GM12878 (cell line): ENCODE measurements around the gene WFDC9.

Source experiments
- EP300 ChIP-seq, 2 experiments: fragments of 150-350 bp in 1 of 2; IDR thresholded peaks; 2 replicates each; pipeline ENCODE4 v1.6.1; 2011 to 2012; ENCODE audit warnings: low read depth in 2 of 2, low read length in 2 of 2, borderline replicate concordance in 1 of 2, improper control_type of control experiment in 1 of 2, inconsistent platforms in 1 of 2; ENCODE audit not compliant: control insufficient read depth in 1 of 2
- EZH2 ChIP-seq: IDR thresholded peaks from 2 replicates; pipeline ENCODE4 v1.6.1; 2012; ENCODE audit warnings: low read depth, mild to moderate bottlenecking, control low read depth, inconsistent platforms, low read length, borderline replicate concordance; ENCODE audit not compliant: control insufficient read depth
- POLR2A ChIP-seq: IDR thresholded peaks from 2 replicates; pipeline ENCODE4 v1.6.1; 2011; ENCODE audit warnings: low read depth, mild to moderate bottlenecking, low read length
- RFX5 ChIP-seq: IDR thresholded peaks from 2 replicates; pipeline ENCODE4 v1.6.1; 2011; ENCODE audit warnings: low read depth, low read length, improper control_type of control experiment
- TAF1 ChIP-seq: IDR thresholded peaks from 2 replicates; pipeline ENCODE4 v1.6.1; 2011; ENCODE audit warnings: mild to moderate bottlenecking, low read depth, low read length, borderline replicate concordance
- TCF12 ChIP-seq: IDR thresholded peaks from 2 replicates; pipeline ENCODE4 v1.6.1; 2011; ENCODE audit warnings: low read depth, mild to moderate bottlenecking, low read length
- TCF7 ChIP-seq: IDR thresholded peaks from 2 replicates; pipeline ENCODE4 v1.6.1; 2014; ENCODE audit warnings: antibody characterized with exemption, borderline replicate concordance
- ZNF24 ChIP-seq: fragments of 450-650 bp; IDR thresholded peaks from 2 replicates; pipeline ENCODE4 v1.6.1; 2017; ENCODE audit warnings: antibody characterized with exemption, mild to moderate bottlenecking
- TF ChIP-seq, protein P1 (sequence below): IDR thresholded peaks from 2 replicates; pipeline ENCODE4 v1.6.1; 2012; ENCODE audit warnings: low read length, inconsistent platforms
- TF ChIP-seq, protein P2 (sequence below): IDR thresholded peaks from 2 replicates; pipeline ENCODE4 v1.6.1; 2011; ENCODE audit warnings: low read depth, low read length, improper control_type of control experiment, borderline replicate concordance
- TF ChIP-seq, protein P3 (sequence below): fragments of 150-350 bp; IDR thresholded peaks from 2 replicates; pipeline ENCODE4 v1.6.1; 2016; ENCODE audit warnings: low read depth, low read length

DNA sequence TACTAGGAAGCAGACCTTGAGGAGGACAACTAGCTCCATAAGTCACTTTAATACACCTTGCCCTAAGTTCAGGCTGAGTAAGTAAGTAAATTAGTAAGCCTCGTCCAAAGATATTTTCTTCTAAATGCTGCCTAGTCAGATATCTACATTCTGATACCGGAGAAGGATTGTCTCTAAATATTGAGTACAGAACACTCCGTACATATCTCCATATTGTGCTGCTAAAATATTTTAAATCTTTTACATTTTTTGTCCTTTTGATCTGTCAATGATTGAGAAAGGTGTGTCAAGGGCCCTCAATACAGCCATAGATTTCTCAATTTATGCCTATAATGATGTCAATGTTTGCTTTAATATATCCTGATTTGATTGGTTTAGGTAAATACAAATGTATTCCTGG, 55.2 kb downstream of the WFDC9 start:
- TF ChIP-seq TCF12 (no peak), TCF7 (no peak), ZNF24 (no peak), EP300 (IDR thresholded peaks at IDR 0.05; ENCODE audit: borderline replicate concordance in 1 of 2, control insufficient read depth in 1 of 2, low read depth in 2 of 2, low read length in 2 of 2) (no peak), POLR2A (no peak), RFX5 (no peak), EZH2 (no peak), TAF1 (no peak)
- TF ChIP-seq, protein P1, sequence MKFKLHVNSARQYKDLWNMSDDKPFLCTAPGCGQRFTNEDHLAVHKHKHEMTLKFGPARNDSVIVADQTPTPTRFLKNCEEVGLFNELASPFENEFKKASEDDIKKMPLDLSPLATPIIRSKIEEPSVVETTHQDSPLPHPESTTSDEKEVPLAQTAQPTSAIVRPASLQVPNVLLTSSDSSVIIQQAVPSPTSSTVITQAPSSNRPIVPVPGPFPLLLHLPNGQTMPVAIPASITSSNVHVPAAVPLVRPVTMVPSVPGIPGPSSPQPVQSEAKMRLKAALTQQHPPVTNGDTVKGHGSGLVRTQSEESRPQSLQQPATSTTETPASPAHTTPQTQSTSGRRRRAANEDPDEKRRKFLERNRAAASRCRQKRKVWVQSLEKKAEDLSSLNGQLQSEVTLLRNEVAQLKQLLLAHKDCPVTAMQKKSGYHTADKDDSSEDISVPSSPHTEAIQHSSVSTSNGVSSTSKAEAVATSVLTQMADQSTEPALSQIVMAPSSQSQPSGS, result no peak
- TF ChIP-seq, protein P2, sequence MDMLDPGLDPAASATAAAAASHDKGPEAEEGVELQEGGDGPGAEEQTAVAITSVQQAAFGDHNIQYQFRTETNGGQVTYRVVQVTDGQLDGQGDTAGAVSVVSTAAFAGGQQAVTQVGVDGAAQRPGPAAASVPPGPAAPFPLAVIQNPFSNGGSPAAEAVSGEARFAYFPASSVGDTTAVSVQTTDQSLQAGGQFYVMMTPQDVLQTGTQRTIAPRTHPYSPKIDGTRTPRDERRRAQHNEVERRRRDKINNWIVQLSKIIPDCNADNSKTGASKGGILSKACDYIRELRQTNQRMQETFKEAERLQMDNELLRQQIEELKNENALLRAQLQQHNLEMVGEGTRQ, result no peak
- TF ChIP-seq, protein P3, sequence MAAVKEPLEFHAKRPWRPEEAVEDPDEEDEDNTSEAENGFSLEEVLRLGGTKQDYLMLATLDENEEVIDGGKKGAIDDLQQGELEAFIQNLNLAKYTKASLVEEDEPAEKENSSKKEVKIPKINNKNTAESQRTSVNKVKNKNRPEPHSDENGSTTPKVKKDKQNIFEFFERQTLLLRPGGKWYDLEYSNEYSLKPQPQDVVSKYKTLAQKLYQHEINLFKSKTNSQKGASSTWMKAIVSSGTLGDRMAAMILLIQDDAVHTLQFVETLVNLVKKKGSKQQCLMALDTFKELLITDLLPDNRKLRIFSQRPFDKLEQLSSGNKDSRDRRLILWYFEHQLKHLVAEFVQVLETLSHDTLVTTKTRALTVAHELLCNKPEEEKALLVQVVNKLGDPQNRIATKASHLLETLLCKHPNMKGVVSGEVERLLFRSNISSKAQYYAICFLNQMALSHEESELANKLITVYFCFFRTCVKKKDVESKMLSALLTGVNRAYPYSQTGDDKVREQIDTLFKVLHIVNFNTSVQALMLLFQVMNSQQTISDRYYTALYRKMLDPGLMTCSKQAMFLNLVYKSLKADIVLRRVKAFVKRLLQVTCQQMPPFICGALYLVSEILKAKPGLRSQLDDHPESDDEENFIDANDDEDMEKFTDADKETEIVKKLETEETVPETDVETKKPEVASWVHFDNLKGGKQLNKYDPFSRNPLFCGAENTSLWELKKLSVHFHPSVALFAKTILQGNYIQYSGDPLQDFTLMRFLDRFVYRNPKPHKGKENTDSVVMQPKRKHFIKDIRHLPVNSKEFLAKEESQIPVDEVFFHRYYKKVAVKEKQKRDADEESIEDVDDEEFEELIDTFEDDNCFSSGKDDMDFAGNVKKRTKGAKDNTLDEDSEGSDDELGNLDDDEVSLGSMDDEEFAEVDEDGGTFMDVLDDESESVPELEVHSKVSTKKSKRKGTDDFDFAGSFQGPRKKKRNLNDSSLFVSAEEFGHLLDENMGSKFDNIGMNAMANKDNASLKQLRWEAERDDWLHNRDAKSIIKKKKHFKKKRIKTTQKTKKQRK, result no peak
